C4-2B (cell line): ENCODE results near the gene RADIL.

Source experiments
- H3K27ac ChIP-seq: fragments of 450-650 bp; 2 replicates; pipeline ENCODE4 v1.5.1; 2017
- CTCF ChIP-seq: fragments of 450-650 bp; conservative IDR thresholded peaks from 2 replicates; pipeline ENCODE4 v1.5.1; 2017; ENCODE audit warnings: mild to moderate bottlenecking
- ZFX ChIP-seq: fragments of 450-650 bp; IDR thresholded peaks from 2 replicates; pipeline ENCODE4 v1.6.1; 2017

RADIL gene

GRCh38 chr7:4879396-4880081 is 4.0 kb downstream of the RADIL start:
- no peak overlapping the region for H3K27ac ChIP-seq
- TF ChIP-seq ZFX: no peak
- no peak for TF ChIP-seq CTCF

DNA sequence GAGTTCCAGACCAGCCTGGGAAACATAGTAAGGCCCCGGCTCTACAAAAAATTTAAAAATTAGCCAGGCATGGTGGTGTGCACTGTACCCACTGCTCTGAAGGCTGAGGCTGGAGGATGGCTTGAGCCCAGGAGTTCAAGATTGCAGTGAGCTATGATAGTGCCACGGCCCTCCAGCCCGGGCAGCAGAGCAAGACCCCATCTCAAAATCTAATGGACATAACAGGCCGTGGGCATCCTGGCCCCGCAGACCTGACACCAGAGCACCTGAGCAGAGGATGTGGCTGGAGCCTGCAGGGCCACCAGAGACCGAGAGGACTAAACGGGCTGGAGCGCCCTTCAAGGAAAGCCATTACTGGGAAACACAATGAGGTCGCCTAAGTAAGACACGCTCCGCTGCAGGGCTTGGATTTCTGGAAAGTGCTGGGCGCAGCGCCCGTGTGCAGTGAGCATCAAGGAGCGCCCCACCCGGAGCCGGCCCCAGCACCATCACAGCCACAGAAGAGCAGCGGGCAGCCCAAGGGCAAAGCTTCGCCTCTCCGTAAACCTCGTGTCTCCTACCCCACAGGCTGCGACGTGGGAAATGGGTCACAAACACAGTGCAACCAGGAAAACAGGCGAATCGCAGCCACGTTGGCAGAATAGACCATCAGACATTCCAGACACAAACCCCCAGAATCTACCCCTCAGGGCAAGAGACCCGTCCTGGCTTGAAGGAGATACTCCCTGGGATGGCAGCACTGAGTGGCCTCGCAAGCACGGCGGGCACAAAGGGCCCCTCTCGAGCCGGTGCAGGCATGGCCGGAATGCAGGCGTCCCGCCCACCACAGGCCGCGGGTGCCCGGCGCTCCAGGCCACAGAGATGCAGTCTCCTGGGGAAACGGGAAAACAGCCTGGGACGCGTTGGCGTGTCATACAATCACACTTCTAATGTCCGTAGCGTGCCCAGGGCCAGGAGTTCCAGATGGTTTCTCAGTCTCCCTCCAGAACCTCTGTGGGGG is 4.9 kb downstream of the RADIL start:
- TF ChIP-seq ZFX: no peak
- no peak for TF ChIP-seq CTCF
- no peak overlapping the region for H3K27ac ChIP-seq

DNA sequence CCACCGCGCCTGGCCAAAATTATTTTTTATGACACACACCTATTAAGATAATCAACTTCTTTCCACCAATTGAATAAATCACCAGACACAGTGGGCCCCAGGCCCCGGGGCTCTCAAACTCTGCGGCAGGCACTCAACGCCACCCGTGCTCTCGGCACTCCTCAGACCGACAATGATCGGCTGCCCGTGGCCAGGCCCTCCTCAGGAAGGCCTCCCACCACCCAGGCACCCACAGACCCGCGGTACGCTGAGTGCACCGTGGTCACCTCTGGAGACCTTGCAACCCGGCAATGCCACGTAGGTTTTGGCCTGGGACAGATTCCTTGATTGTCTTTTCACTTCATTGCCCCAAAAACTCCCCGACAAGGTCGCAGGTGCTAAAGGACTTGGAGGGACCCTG is 6.9 kb downstream of the RADIL start:
- H3K27ac ChIP-seq: no peak overlapping the region
- TF ChIP-seq ZFX (no peak), CTCF (no peak)

DNA sequence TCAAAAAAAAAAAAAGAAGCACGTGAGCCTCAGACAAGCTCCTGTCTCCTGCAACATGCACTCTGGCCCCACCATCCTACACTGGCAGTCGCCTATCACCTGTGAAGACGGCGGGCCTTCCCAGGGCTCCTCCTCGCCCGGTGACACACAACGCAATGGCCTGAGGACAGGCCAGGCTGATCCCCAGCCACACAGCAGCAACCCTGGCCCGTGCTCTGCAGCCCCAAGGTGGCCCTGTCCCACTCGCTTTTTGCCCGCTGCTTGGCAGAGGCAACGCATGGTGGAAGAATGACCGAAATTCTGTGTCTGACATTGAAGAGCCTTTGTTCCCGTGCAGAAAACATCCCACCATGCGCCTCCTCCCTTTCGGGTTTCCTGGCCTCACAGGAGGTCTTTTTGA is 8.1 kb downstream of the RADIL start:
- TF ChIP-seq ZFX: no peak
- no peak for TF ChIP-seq CTCF
- no peak overlapping the region for H3K27ac ChIP-seq

GRCh38 chr7:4873071-4873944 is 10.2 kb downstream of the RADIL start:
- H3K27ac ChIP-seq: no peak overlapping the region
- TF ChIP-seq CTCF: no peak
- TF ChIP-seq ZFX: no peak

DNA sequence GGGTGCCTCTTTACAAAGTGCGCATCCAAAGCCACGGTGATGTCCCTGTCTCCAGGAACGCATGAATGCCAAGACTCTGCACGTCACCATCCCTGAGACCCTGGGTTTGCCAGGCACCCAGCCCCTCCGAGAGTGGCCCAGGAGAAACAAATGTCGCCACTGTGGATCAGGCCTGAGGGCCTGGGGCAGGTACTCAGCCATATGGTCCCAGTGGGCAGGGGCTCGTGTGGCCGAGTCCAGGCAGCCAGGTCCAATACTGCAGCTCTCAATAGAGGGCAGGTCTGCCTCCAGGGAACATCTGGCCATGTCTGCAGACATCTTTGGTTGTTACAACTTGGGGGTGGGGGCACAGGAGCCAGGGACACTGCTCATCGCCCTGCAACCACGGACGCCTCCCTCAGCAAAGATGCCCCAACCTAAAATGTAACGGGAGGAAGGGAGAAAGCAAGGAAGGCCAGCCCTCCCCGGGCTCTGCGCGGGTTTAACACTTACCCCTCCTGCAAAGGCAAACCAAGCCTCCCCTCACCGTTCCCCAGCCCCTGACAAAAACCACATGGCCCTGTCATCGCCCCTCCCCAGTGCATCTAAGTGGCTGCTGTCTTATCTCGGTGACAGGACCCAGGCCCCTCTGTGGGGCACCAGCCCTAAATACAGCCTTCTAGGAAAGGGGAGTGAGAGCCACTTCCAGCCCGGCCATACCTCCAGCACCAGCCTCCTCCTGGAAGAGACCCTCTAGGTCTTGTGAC is 11.4 kb downstream of the RADIL start:
- no peak overlapping the region for H3K27ac ChIP-seq
- TF ChIP-seq ZFX (no peak), CTCF (no peak)
